Common myeloid progenitor, CD34-positive (primary cell): Measurements from ENCODE around the gene TOR4A.

Experiments used
- CTCF ChIA-PET: fragments of 350-600 bp; sonication (Branson Sonifier 250); formaldehyde crosslinking; loops from one replicate; lab custom pipeline; 2021; ENCODE audit warnings: antibody characterized with exemption; lab: Charles Lee
- POLR2A ChIA-PET: fragments of 350-600 bp; sonication (Branson Sonifier 250); formaldehyde crosslinking; loops from one replicate; lab custom pipeline; 2021; ENCODE audit warnings: antibody characterized with exemption; lab: Charles Lee
- DNase-seq, 3 donors: peaks; one replicate each; pipeline versions ENCODE4 v3.0.0 to v3.0.0-alpha.2; 2013
- H3K27ac ChIP-seq, 2 experiments: 1 replicate in 1 of 2; 2 replicates in 1 of 2; pipeline ENCODE4 v1.7.0; 2013; ENCODE audit warnings: inconsistent platforms in 2 of 2, low read length in 2 of 2, mild to moderate bottlenecking in 2 of 2, low read depth in 1 of 2, moderate library complexity in 1 of 2; ENCODE audit not compliant: severe bottlenecking in 2 of 2, insufficient read depth in 1 of 2, poor library complexity in 1 of 2
- H3K27me3 ChIP-seq, 5 experiments: replicated peaks in 2 of 5; 1 replicate in 3 of 5; 2 replicates in 2 of 5; pipeline versions ENCODE4 v1.6.1 to v1.7.0; 2013; ENCODE audit warnings: low read length in 4 of 5, mild to moderate bottlenecking in 2 of 5, moderate library complexity in 2 of 5, inconsistent platforms in 1 of 5; ENCODE audit not compliant: insufficient read depth in 5 of 5, control insufficient read depth in 4 of 5
- H3K36me3 ChIP-seq, 4 experiments: 1 replicate in 2 of 4; 2 replicates in 2 of 4; pipeline versions ENCODE4 v1.6.1 to v1.7.0; 2013; ENCODE audit warnings: low read length in 3 of 4, control low read depth in 1 of 4, mild to moderate bottlenecking in 1 of 4; ENCODE audit not compliant: control insufficient read depth in 4 of 4, insufficient read depth in 4 of 4
- H3K4me1 ChIP-seq, 4 experiments: 1 replicate in 3 of 4; 2 replicates in 1 of 4; pipeline versions ENCODE4 v1.6.1 to v1.7.1; 2013; ENCODE audit warnings: low read length in 3 of 4, mild to moderate bottlenecking in 3 of 4, control low read depth in 1 of 4, inconsistent platforms in 1 of 4, moderate library complexity in 1 of 4; ENCODE audit not compliant: control insufficient read depth in 4 of 4, insufficient read depth in 4 of 4; ENCODE audit errors: control extremely low read depth in 1 of 4
- H3K4me3 ChIP-seq, 7 experiments: 1 replicate in 4 of 7; 2 replicates in 3 of 7; pipeline versions ENCODE4 v1.5.1 to v1.7.0; 2013; ENCODE audit warnings: mild to moderate bottlenecking in 7 of 7, low read length in 6 of 7, moderate library complexity in 6 of 7, inconsistent platforms in 2 of 7, low read depth in 2 of 7, control low read depth in 1 of 7; ENCODE audit not compliant: insufficient read depth in 4 of 7, control insufficient read depth in 1 of 7; ENCODE audit errors: extremely low read depth in 1 of 7
- H3K9me3 ChIP-seq, 5 experiments: 1 replicate in 4 of 5; 2 replicates in 1 of 5; pipeline versions ENCODE4 v1.6.1 to v1.7.1; 2013; ENCODE audit warnings: low read length in 4 of 5, mild to moderate bottlenecking in 2 of 5, inconsistent platforms in 1 of 5, low read depth in 1 of 5, moderate library complexity in 1 of 5; ENCODE audit not compliant: control insufficient read depth in 4 of 5, insufficient read depth in 2 of 5; ENCODE audit errors: control extremely low read depth in 1 of 5
- WGBS: methylation state at CpG from one replicate; pipeline ENCODE4 v1.1.5; 2013; ENCODE audit not compliant: insufficient coverage; 5-methylcytosine and 5-hydroxymethylcytosine counted together

The TOR4A gene

DNA sequence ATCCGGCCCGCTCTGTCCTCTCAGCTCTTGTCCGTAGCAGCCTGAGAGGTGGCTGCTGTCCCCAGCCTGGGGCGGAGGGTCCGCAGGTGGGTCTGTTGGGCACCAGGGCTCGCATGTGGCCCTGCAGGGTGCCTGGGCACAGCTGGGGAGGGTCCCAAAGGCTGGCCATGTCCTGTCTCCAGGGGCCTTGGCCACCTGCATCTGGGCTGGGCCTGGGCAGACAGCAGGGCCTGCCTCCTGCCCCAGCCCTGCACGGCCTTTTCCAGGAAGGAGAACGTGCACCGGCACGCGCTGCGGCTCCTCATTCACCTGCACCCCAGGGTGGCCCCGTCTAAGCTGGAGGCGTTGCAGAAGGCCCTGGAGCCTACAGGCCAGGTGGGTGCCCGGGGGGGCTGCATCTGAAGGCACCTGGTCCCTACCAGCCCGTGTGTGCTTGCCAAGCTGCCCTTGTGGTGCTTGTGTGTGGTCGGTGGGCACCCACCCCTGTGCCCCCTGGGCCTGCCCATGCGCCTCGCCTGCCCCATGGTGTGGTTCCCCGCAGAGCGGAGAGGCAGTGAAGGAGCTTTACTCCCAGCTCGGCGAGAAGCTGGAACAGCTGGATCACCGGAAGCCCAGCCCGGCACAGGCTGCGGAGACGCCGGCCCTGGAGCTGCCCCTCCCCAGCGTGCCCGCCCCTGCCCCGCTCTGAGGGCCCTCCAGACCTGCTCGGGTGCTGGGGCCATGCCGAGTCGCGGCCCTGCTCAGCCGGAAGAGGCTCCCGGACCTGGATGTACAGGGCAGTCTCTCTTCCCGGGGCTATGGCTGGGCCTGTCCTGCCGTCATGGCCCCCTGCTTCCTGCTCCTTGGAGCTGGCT lies 5.1 kb upstream of the TOR4A start:
- Histone ChIP-seq H3K9me3 (no peaks in the 10 kb centered on the region), H3K4me1 (peaks cover 0 to 72% (median 66%) of the 10 kb centered on the region in 4 experiments), H3K4me3 (no peak overlapping the region), H3K27ac (no peak overlapping the region), H3K36me3 (peaks cover 3 to 39% (median 25%) of the 10 kb centered on the region in 4 experiments), H3K27me3 (no peaks in the 10 kb centered on the region)
- ChIA-PET POLR2A (no interaction called here), CTCF (interaction anchor here (1.0 to 2.6 kb wide), 5 partner anchors 10 to 36 kb away, joined by 3 to 13 read pairs (median 3); no protein-coding TSS in a partner anchor)
- WGBS, result 96% methylated on average over 36 of the region's 39 CpGs
- no peak for DNase-seq

- no peak for DNase-seq
- ChIA-PET POLR2A (no interaction called here), CTCF (interaction anchor here (0.5 to 2.6 kb wide), 5 partner anchors 9 to 177 kb away, joined by 3 to 13 read pairs (median 3); no protein-coding TSS in a partner anchor)
- WGBS, result 92% methylated on average over 12 of the region's 13 CpGs
- peaks cover 0 to 70% (median 65%) of the 10 kb centered on the region in 4 experiments for H3K4me1 ChIP-seq
- no peak overlapping the region for H3K4me3 ChIP-seq
- H3K27ac ChIP-seq, result no peak overlapping the region
- no peaks in the 10 kb centered on the region for H3K9me3 ChIP-seq
- H3K27me3 ChIP-seq, result no peaks in the 10 kb centered on the region
- H3K36me3 ChIP-seq, result peaks cover 3 to 37% (median 25%) of the 10 kb centered on the region in 4 experiments
These were observed 4.4 kb upstream of the TOR4A start for GRCh38 chr9:137273095-137273490.

DNA sequence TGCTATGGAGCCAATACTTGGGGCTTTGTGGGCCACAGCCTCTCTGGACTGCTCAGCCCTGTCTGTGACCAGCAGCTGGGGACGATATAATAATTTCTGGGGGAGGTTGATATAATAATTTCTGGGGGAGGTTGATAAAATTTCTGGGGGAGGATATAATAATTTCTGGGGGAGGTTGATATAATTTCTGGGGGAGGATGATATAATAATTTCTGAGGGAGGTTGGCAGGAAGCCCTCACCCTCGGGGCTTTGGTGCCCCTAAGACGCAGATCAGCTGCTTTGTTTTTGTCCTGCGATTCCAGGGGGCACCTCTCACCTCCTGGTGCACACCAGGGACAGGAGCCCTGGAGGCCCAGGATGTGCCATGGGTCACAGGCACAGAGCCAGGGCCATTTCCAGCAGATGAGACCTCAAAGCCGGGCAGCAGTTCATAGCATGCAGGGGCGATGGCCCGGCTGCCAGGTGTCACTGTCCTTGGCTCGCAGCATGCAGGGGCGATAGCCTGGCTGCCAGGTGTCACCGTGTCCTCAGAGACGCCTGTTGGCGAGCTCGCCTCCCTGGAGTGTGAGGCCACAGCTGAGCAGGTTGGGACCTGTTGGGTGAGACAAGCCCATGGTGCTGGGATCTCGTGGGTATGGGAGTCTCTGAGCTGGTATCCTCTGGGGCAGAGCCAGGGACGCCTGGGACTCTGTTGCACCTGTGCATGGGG lies 3.8 kb upstream of the TOR4A start:
- no peak overlapping the region for H3K27ac ChIP-seq
- ChIA-PET POLR2A (no interaction called here), CTCF (interaction anchor here (0.5 to 2.6 kb wide), 5 partner anchors 12 to 176 kb away, joined by 3 to 13 read pairs (median 3); no protein-coding TSS in a partner anchor)

DNA sequence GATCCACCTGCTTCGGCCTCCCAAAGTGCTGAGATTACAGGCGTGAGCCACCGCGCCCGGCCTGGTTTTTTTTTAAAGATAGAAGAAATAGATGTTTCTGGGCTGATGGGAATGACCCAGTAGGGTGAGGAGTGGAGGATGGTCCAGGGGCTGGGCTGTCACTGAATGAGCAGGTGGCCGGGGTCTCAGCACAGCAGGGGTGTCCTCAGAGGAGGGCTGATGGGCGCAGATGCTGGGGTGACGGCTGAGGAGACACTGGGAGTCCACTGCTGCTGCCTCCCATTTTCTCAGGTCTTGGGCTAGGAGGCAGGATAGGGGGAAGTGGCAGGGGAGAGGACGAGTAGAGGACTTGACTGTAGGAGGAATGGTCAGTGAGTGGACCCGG lies 2.3 kb upstream of the TOR4A start:
- CTCF ChIA-PET, result interaction anchor here (1.3 to 2.6 kb wide), 2 partner anchors 11 to 22 kb away, joined by 6 to 13 read pairs; no protein-coding TSS in a partner anchor

More for the DNA sequence above, 3.8 kb upstream of the TOR4A start:
- H3K36me3 ChIP-seq, result peaks cover 3 to 34% (median 23%) of the 10 kb centered on the region in 4 experiments
- H3K4me1 ChIP-seq, result peaks cover 0 to 69% (median 63%) of the 10 kb centered on the region in 4 experiments
- no peak overlapping the region for H3K4me3 ChIP-seq
- H3K27me3 ChIP-seq, result no peaks in the 10 kb centered on the region
- H3K9me3 ChIP-seq, result no peaks in the 10 kb centered on the region
- 88% methylated on average over 14 of the region's 15 CpGs for WGBS
- DNase-seq, result no peak

DNA sequence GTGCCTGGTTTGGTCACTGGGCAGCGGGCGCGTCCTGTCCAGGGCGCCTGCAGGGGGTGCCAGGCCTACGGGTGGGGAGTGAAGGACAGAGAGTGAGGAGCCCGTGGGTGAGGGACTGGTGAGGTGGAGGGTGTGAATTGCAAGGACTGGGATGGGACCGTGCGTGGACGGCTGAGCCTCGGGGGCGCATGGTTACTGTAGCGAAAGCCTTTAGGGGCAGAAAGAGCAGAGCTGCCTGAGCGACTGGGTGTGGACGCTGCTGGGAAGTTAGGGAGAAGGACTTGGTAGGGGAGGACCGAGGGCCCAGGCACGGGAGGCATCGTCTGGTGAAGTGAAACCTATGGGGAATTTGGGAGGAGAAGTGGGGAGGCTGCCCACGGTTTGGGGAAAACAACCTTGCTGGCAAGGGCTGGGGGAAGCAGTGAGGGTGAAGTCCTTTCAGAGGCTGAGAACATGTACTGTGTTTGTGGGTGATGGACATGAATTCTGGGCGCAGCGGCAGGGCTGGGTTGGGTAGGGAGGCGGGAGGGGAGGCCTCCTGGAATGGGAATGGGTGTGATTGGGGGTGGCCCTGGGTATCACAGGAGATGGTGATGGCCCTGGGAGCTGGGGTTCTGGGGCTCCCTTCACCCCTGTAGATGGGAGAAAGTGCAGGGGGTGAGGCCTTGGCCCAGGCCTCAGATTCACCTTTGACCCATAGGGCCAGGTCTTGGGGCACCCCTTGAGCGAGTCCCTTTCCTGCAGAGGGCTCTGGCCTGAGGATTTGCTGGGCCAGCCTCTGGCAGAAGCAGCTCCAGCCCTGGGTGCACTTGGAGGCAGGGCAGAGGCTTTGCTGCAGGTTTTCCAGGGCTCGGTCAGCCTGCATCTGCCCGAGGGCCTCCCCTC lies 1.7 kb upstream of the TOR4A start:
- POLR2A ChIA-PET, result no interaction called here
- peaks cover 0 to 74% (median 73%) of the 10 kb centered on the region in 4 experiments for H3K4me1 ChIP-seq
- H3K9me3 ChIP-seq, result no peaks in the 10 kb centered on the region
- H3K27me3 ChIP-seq, result no peaks in the 10 kb centered on the region
- peak overlapping the region in 1 of 2 experiments; percentile 83 for H3K27ac ChIP-seq
- H3K4me3 ChIP-seq, result peak overlapping the region in 3 of 7 experiments; percentile 77 to 86 (median 82)
- peaks cover 4 to 39% (median 23%) of the 10 kb centered on the region in 4 experiments for H3K36me3 ChIP-seq
- no peak for DNase-seq
- CTCF ChIA-PET, result interaction anchor here (2.5 to 2.8 kb wide), 2 partner anchors 11 to 14 kb away, joined by 10 to 12 read pairs; no protein-coding TSS in a partner anchor
- 91% methylated on average over 21 of the region's 24 CpGs for WGBS

More for the DNA sequence above, 2.3 kb upstream of the TOR4A start:
- 95% methylated on average over 6 of the region's 10 CpGs for WGBS
- no peaks in the 10 kb centered on the region for H3K27me3 ChIP-seq
- POLR2A ChIA-PET, result no interaction called here
- DNase-seq, result no peak
- H3K4me3 ChIP-seq, result no peak overlapping the region
- H3K27ac ChIP-seq, result no peak overlapping the region
- H3K4me1 ChIP-seq, result peaks cover 0 to 71% (median 69%) of the 10 kb centered on the region in 4 experiments
- no peaks in the 10 kb centered on the region for H3K9me3 ChIP-seq
- H3K36me3 ChIP-seq, result peaks cover 4 to 36% (median 23%) of the 10 kb centered on the region in 4 experiments
